H4 (cell line): ENCODE measurements around the gene CALM1. TPM values are rescaled to one million over a fixed set of nuclear protein-coding genes. Genes with fewer than 3 reads are reported as not detected.

Experiments used
- total RNA-seq: library from RNA; depleted of rRNA; stranded (reverse); fragments of >200 nt; shearing (Covaris generic); gene quantifications from 2 replicates; pipeline ENCODE4 v1.2.3, GENCODE V29; 2014; rRNA removed

Gene CALM1
- total RNA-seq, 1 experiment from 2014 or later, result 291 TPM

Other genes starting within 250 kb of the CALM1 start
- gene PSMC1, start 140.5 kb upstream of the CALM1 start, total RNA-seq, result 335 and 362 TPM in 2 replicates
- 3.6 and 3.8 TPM in 2 replicates for gene NRDE2, start 65.1 kb upstream of the CALM1 start, total RNA-seq